Prostate gland (tissue), 2 donors: ENCODE results near the gene ARL8A.

ENCODE experiments used
- POLR2A ChIP-seq: fragments of 450-650 bp; IDR thresholded peaks from one replicate; pipeline ENCODE4 v1.6.1; 2016; ENCODE audit warnings: antibody characterized with exemption, mild to moderate bottlenecking
- POLR2AphosphoS5 ChIP-seq: sonication (generic); formaldehyde crosslinking; IDR thresholded peaks from one replicate; pipeline ENCODE4 v1.6.1; 2017; ENCODE audit warnings: antibody characterized with exemption
- TF ChIP-seq, protein P1 (sequence below), 4 experiments: fragments of 200-600 bp in 2 of 4; fragments of 450-650 bp in 2 of 4; sonication (generic) in 2 of 4; IDR thresholded peaks; 1 replicate in 3 of 4; 2 replicates in 1 of 4; pipeline ENCODE4 v1.5.1; 2016 to 2019; ENCODE audit warnings: antibody characterized with exemption in 4 of 4, mild to moderate bottlenecking in 2 of 4, moderate library complexity in 2 of 4

DNA sequence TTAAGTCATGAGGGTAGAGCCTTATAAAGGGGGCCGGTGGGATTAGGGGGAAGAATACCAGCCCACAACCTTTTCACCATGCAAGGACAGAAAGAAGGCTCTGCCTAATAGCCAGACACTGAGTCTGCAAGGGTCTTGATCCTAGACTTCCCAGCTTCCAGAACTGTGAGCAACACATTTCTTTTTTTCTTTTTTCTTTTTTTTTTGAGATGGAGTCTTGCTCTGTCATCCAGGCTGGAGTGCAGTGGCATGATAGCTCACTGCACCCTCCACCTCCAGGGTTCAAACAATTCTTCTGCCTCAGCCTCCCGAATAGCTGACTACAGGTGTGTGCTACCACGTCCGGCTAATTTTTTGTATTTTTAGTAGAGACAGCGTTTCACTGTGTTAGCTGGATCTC lies 1.7 kb upstream of the ARL8A start:
- TF ChIP-seq, protein P1, sequence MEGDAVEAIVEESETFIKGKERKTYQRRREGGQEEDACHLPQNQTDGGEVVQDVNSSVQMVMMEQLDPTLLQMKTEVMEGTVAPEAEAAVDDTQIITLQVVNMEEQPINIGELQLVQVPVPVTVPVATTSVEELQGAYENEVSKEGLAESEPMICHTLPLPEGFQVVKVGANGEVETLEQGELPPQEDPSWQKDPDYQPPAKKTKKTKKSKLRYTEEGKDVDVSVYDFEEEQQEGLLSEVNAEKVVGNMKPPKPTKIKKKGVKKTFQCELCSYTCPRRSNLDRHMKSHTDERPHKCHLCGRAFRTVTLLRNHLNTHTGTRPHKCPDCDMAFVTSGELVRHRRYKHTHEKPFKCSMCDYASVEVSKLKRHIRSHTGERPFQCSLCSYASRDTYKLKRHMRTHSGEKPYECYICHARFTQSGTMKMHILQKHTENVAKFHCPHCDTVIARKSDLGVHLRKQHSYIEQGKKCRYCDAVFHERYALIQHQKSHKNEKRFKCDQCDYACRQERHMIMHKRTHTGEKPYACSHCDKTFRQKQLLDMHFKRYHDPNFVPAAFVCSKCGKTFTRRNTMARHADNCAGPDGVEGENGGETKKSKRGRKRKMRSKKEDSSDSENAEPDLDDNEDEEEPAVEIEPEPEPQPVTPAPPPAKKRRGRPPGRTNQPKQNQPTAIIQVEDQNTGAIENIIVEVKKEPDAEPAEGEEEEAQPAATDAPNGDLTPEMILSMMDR (IDR thresholded peaks at IDR 0.05) = no peak
- TF ChIP-seq POLR2A (no peak), POLR2AphosphoS5 (no peak)
